Stomach (tissue), 4 donors: ENCODE results near the gene KLRF1.

Experiments
- CTCF ChIP-seq, 7 experiments: fragments of 450-650 bp in 4 of 7; fragments of 200-600 bp in 3 of 7; sonication (generic) in 3 of 7; IDR thresholded peaks; one replicate each; pipeline ENCODE4 v1.5.1; 2016 to 2019; ENCODE audit warnings: antibody characterized with exemption in 7 of 7, control low read depth in 2 of 7, mild to moderate bottlenecking in 1 of 7
- EP300 ChIP-seq: sonication (generic); formaldehyde crosslinking; IDR thresholded peaks from one replicate; pipeline ENCODE4 v1.6.1; 2017; ENCODE audit warnings: antibody characterized with exemption
- POLR2A ChIP-seq, 4 donors: fragments of 450-650 bp; IDR thresholded peaks; one replicate each; pipeline ENCODE4 v1.6.1; 2016; ENCODE audit warnings: antibody characterized with exemption in 4 of 4, control low read depth in 2 of 4, mild to moderate bottlenecking in 1 of 4, moderate library complexity in 1 of 4
- POLR2AphosphoS5 ChIP-seq, 3 donors: sonication (generic); formaldehyde crosslinking; IDR thresholded peaks; one replicate each; pipeline ENCODE4 v1.6.1; 2016; ENCODE audit warnings: antibody characterized with exemption in 3 of 3

- TF ChIP-seq CTCF (IDR thresholded peaks at IDR 0.05): no peak
- no peak for TF ChIP-seq EP300
- no peak for TF ChIP-seq POLR2A (IDR thresholded peaks at IDR 0.05)
- no peak for TF ChIP-seq POLR2AphosphoS5 (IDR thresholded peaks at IDR 0.05)
Measured at GRCh38 chr12:9809338-9809737, 17.9 kb upstream of the KLRF1 start.
